Tibial nerve (tissue), 4 donors: Measurements from ENCODE around the gene TEF. TPM values are rescaled to one million over a fixed set of nuclear protein-coding genes. Genes with fewer than 3 reads are reported as not detected.

Experiments
- DNase-seq, 2 donors: peaks; one replicate each; pipeline ENCODE4 v3.0.0-alpha.2; 2019; ENCODE audit warnings: low spot score in 2 of 2
- H3K27ac ChIP-seq, 4 donors: fragments of 200-600 bp; sonication (generic) in 3 of 4; one replicate each; pipeline ENCODE4 v1.5.1; 2017 to 2019; ENCODE audit warnings: mild to moderate bottlenecking in 1 of 4
- H3K27me3 ChIP-seq, 2 donors: fragments of 200-600 bp; sonication (generic) in 1 of 2; one replicate each; pipeline versions ENCODE4 v1.5.1 to v1.6.0; 2017 to 2019
- H3K36me3 ChIP-seq, 3 donors: fragments of 200-600 bp; sonication (generic); one replicate each; pipeline ENCODE4 v1.5.1; 2018 to 2019
- H3K4me1 ChIP-seq, 4 donors: fragments of 200-600 bp; sonication (generic) in 3 of 4; one replicate each; pipeline ENCODE4 v1.5.1; 2017 to 2019
- H3K4me3 ChIP-seq, 4 donors: fragments of 200-600 bp; sonication (generic) in 3 of 4; one replicate each; pipeline ENCODE4 v1.5.1; 2017 to 2019; ENCODE audit warnings: mild to moderate bottlenecking in 1 of 4, moderate library complexity in 1 of 4
- H3K9me3 ChIP-seq, 4 donors: fragments of 200-600 bp; sonication (generic) in 3 of 4; one replicate each; pipeline ENCODE4 v1.5.1; 2017 to 2019
- CTCF ChIP-seq, 5 experiments: fragments of 200-600 bp in 3 of 5; fragments of 450-650 bp in 2 of 5; sonication (generic) in 3 of 5; IDR thresholded peaks; one replicate each; pipeline ENCODE4 v1.5.1; 2016 to 2019; ENCODE audit warnings: antibody characterized with exemption in 5 of 5, mild to moderate bottlenecking in 3 of 5, moderate library complexity in 2 of 5
- EP300 ChIP-seq, 2 donors: sonication (generic); formaldehyde crosslinking; IDR thresholded peaks; one replicate each; pipeline ENCODE4 v1.6.1; 2017; ENCODE audit warnings: antibody characterized with exemption in 2 of 2, mild to moderate bottlenecking in 1 of 2
- POLR2A ChIP-seq, 2 donors: fragments of 450-650 bp; IDR thresholded peaks; one replicate each; pipeline ENCODE4 v1.6.1; 2017; ENCODE audit warnings: antibody characterized with exemption in 2 of 2, mild to moderate bottlenecking in 2 of 2, moderate library complexity in 2 of 2
- WGBS, 2 donors: methylation state at CpG; one replicate each; pipeline ENCODE4 v1.1.5; 2018; 5-methylcytosine and 5-hydroxymethylcytosine counted together
- total RNA-seq, 4 donors: library from RNA; depleted of rRNA; stranded (reverse); fragments of >200 nt; gene quantifications; one replicate each; pipeline ENCODE4 v1.1.0, GENCODE V29; 2016

Gene TEF
- total RNA-seq, 4 donors from 2014 or later, result 20.1 to 49.4 (median 43.9) TPM

DNA sequence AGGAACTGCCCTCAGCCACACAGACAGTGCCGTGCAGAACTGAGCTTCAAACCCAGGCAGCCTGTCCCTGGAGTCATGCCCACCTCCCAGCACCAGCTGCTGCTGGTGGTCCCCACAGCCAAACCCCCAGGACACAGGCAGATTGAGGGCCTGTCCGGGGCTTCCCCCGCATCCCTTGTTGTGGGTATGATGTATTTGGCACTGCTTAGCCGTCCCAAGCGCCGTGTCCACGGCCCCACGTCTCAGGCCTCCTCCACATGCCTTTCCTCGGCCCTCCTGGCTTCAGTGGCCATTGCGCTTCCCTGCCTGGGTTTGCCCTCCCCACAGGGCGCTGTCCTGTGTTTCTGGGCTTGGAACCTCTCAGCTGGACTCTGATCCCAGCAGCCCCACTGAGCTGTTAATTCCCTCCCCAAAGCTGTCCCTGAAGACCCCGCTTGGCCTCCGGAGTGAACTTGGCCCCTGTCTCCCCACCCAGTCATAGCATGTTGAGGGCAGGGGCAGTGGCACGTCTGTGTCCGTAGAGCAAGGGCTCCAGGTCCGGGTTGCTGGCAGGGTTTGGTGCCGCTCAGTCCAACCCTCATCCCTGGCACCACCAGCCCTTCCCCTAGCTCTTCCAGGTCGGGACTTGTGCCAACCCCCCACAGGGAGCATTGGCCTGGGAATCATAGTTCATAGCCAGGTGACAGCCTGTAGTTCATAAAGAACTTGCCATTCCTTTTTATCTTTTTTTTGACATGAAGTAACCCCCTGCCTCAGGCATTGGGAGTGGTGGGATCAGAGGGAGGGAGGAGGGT lies 34.5 kb upstream of the TEF start:
- no peak overlapping the region for H3K27ac ChIP-seq
- H3K4me3 ChIP-seq, result no peak overlapping the region
- peaks cover 3 to 100% (median 34%) of the 10 kb centered on the region in 3 donors for H3K36me3 ChIP-seq
- TF ChIP-seq POLR2A (IDR thresholded peaks at IDR 0.05), result no peak
- no peak for TF ChIP-seq CTCF (IDR thresholded peaks at IDR 0.05)
- no peak for TF ChIP-seq EP300 (IDR thresholded peaks at IDR 0.05)
- H3K4me1 ChIP-seq, result peaks cover 0 to 10% (median 0%) of the 10 kb centered on the region in 4 donors
- WGBS, 2 donors, result 83 to 87% methylated on average over 18 of the region's 18 CpGs
- H3K9me3 ChIP-seq, result no peaks in the 10 kb centered on the region
- DNase-seq, result no peak
- H3K27me3 ChIP-seq, result no peaks in the 10 kb centered on the region

GRCh38 chr22:41348964-41349484 lies 32.7 kb upstream of the TEF start:
- Histone ChIP-seq H3K27me3 (no peaks in the 10 kb centered on the region), H3K4me1 (peaks cover 0 to 10% (median 0%) of the 10 kb centered on the region in 4 donors), H3K36me3 (peaks cover 3 to 100% (median 45%) of the 10 kb centered on the region in 3 donors), H3K9me3 (no peaks in the 10 kb centered on the region), H3K4me3 (no peak overlapping the region), H3K27ac (no peak overlapping the region)
- no peak for DNase-seq
- TF ChIP-seq POLR2A (IDR thresholded peaks at IDR 0.05) (no peak), EP300 (IDR thresholded peaks at IDR 0.05) (no peak), CTCF (IDR thresholded peaks at IDR 0.05) (no peak)
- 94 to 97% methylated on average over 22 of the region's 22 CpGs for WGBS, 2 donors

- 66 to 74% methylated on average over 4 of the region's 4 CpGs for WGBS, 2 donors
- H3K4me3 ChIP-seq, result no peak overlapping the region
These were observed 31.7 kb upstream of the TEF start for GRCh38 chr22:41350087-41350486.

DNA sequence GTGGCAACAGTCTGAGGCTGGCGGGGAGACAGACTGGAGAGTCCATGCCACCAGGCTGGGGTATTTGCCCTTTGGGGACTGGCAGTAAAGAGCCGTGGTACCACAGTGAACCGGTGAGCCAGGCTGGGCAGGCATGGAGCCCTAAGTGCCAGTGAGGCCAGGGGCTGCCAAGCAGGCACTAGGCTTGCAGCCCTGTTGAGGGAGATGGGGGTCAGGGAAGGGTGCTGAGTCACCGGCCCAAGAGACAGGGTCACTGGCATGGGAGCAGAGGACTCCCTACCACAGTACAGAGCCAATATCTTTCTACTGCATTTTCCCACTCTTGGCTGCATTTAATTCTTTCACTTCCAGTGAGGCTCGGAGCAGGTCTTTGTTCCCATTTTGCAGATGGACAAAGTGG lies 30.7 kb upstream of the TEF start:
- H3K27ac ChIP-seq, result peak overlapping the region in 1 of 4 donors; percentile 28
- TF ChIP-seq CTCF (IDR thresholded peaks at IDR 0.05) (no peak), POLR2A (IDR thresholded peaks at IDR 0.05) (no peak), EP300 (IDR thresholded peaks at IDR 0.05) (no peak)
- 84% methylated on average over 5 of the region's 5 CpGs for WGBS, 2 donors
- DNase-seq, result no peak
- no peaks in the 10 kb centered on the region for H3K9me3 ChIP-seq
- peaks cover 0 to 100% (median 41%) of the 10 kb centered on the region in 3 donors for H3K36me3 ChIP-seq
- H3K4me1 ChIP-seq, result peaks cover 0 to 14% (median 0%) of the 10 kb centered on the region in 4 donors
- H3K4me3 ChIP-seq, result no peak overlapping the region
- H3K27me3 ChIP-seq, result no peaks in the 10 kb centered on the region

More at GRCh38 chr22:41350087-41350486, 31.7 kb upstream of the TEF start:
- no peaks in the 10 kb centered on the region for H3K9me3 ChIP-seq
- peaks cover 3 to 100% (median 45%) of the 10 kb centered on the region in 3 donors for H3K36me3 ChIP-seq
- H3K27me3 ChIP-seq, result no peaks in the 10 kb centered on the region
- TF ChIP-seq EP300 (IDR thresholded peaks at IDR 0.05), result no peak
- no peak for TF ChIP-seq CTCF (IDR thresholded peaks at IDR 0.05)
- no peak for TF ChIP-seq POLR2A (IDR thresholded peaks at IDR 0.05)
- H3K27ac ChIP-seq, result peak overlapping the region in 1 of 4 donors; percentile 26
- H3K4me1 ChIP-seq, result peaks cover 0 to 14% (median 0%) of the 10 kb centered on the region in 4 donors
- no peak for DNase-seq

DNA sequence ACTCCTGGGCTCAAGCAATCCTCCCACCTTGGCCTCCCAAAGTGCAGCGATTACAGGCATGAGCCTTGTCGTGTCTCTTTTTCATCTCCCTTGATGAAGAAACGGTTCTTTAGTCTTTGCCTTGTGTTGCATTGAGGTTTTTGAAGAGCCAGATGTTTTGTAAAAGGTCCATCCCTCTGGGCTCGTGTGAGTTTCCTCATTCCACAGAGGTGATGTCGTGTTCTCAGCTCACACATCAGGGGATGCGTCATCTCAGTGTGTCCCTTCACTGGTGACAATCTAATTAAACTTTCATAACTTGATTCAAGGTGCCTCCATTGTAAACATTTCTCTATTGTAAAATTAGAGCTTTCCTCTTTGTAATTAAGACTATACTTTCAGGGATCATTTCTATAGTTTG lies 29.7 kb upstream of the TEF start:
- peaks cover 0 to 100% (median 40%) of the 10 kb centered on the region in 3 donors for H3K36me3 ChIP-seq
- DNase-seq, result no peak
- no peaks in the 10 kb centered on the region for H3K27me3 ChIP-seq
- H3K27ac ChIP-seq, result peak overlapping the region in 1 of 4 donors; percentile 65
- no peak overlapping the region for H3K4me3 ChIP-seq
- no peaks in the 10 kb centered on the region for H3K9me3 ChIP-seq
- WGBS, 2 donors, result 57 to 64% methylated on average over 6 of the region's 6 CpGs
- peaks cover 0 to 14% (median 0%) of the 10 kb centered on the region in 4 donors for H3K4me1 ChIP-seq
- peak in 1 of 2 donors; percentile 23 for TF ChIP-seq EP300 (IDR thresholded peaks at IDR 0.05)
- TF ChIP-seq POLR2A (IDR thresholded peaks at IDR 0.05), result no peak
